Keratinocyte (primary cell): ENCODE data around the gene SPRING1. TPM values are rescaled to one million over a fixed set of nuclear protein-coding genes. Genes with fewer than 3 reads are reported as not detected.

Source experiments
- DNase-seq: peaks from one replicate; pipeline ENCODE4 v3.0.0-alpha.2; 2011; ENCODE audit warnings: low read depth, missing footprints, low spot score
- FAIRE-seq: peaks from 2 replicates; lab custom pipeline; 2011; peaks lifted over from hg19 to GRCh38; lab: Jason Lieb, UNC
- H2AFZ ChIP-seq: 2 replicates; pipeline ENCODE4 v1.6.0; 2012; ENCODE audit warnings: low read length, control low read depth, inconsistent platforms; ENCODE audit not compliant: control insufficient read depth
- H3K27ac ChIP-seq: 2 replicates; pipeline ENCODE4 v1.5.1; 2011; ENCODE audit warnings: low read length; ENCODE audit not compliant: control insufficient read depth, insufficient read depth
- H3K27me3 ChIP-seq: 3 replicates; pipeline ENCODE4 v1.6.0; 2011; ENCODE audit warnings: low read length; ENCODE audit not compliant: control insufficient read depth, insufficient read depth; ENCODE audit errors: extremely low read depth
- H3K36me3 ChIP-seq, 2 experiments: 2 replicates in 1 of 2; 3 replicates in 1 of 2; pipeline ENCODE4 v1.5.1; 2011; ENCODE audit warnings: low read length in 2 of 2, mild to moderate bottlenecking in 1 of 2; ENCODE audit not compliant: control insufficient read depth in 2 of 2, insufficient read depth in 2 of 2; ENCODE audit errors: extremely low read depth in 1 of 2
- H3K4me1 ChIP-seq: 3 replicates; pipeline ENCODE4 v1.5.1; 2011; ENCODE audit warnings: low read length; ENCODE audit not compliant: control insufficient read depth, insufficient read depth; ENCODE audit errors: extremely low read depth
- H3K4me2 ChIP-seq: 3 replicates; pipeline ENCODE4 v1.6.0; 2011; ENCODE audit warnings: low read depth, low read length; ENCODE audit not compliant: control insufficient read depth, insufficient read depth; ENCODE audit errors: extremely low read depth
- H3K4me3 ChIP-seq, 3 experiments: fragments of 200-600 bp in 1 of 3; sonication (generic) in 1 of 3; 2 replicates in 2 of 3; 3 replicates in 1 of 3; pipeline ENCODE4 v1.5.1; 2011 to 2016; ENCODE audit warnings: low read length in 3 of 3, mild to moderate bottlenecking in 3 of 3, control low read depth in 2 of 3, inconsistent platforms in 1 of 3, low read depth in 1 of 3, mixed read lengths in 1 of 3, mixed run types in 1 of 3, moderate library complexity in 1 of 3; ENCODE audit not compliant: control insufficient read depth in 2 of 3, insufficient read depth in 2 of 3; ENCODE audit errors: extremely low read depth in 1 of 3
- H3K79me2 ChIP-seq: 2 replicates; pipeline ENCODE4 v1.6.0; 2012; ENCODE audit warnings: low read length; ENCODE audit not compliant: control insufficient read depth, insufficient read depth
- H3K9ac ChIP-seq: 3 replicates; pipeline ENCODE4 v1.6.0; 2011; ENCODE audit warnings: low read length; ENCODE audit not compliant: control insufficient read depth, insufficient read depth; ENCODE audit errors: extremely low read depth
- H3K9me1 ChIP-seq: 3 replicates; pipeline ENCODE4 v1.6.0; 2011; ENCODE audit warnings: low read length; ENCODE audit not compliant: control insufficient read depth, insufficient read depth; ENCODE audit errors: extremely low read depth
- H3K9me3 ChIP-seq: 2 replicates; pipeline ENCODE4 v1.5.1; 2012; ENCODE audit warnings: low read depth, low read length; ENCODE audit not compliant: control insufficient read depth
- H4K20me1 ChIP-seq: 3 replicates; pipeline ENCODE4 v1.6.0; 2011; ENCODE audit warnings: low read length; ENCODE audit not compliant: control insufficient read depth, insufficient read depth; ENCODE audit errors: extremely low read depth
- EZH2 ChIP-seq: IDR thresholded peaks from one replicate; pipeline ENCODE4 v1.6.1; 2012; ENCODE audit warnings: inconsistent platforms, mild to moderate bottlenecking, low read length, moderate library complexity
- dilution Hi-C: fragments of 300-500 bp; cut with MboI; formaldehyde crosslinking; loops from one replicate; pipeline ENCODE4 v1.7.0; 2020; ENCODE audit warnings: low sequenced_read_pairs; ENCODE audit not compliant: extremely low pct_ligation_motif_present
- polyA plus RNA-seq, 5 experiments: library from polyadenylated mRNA; depleted of rRNA in 3 of 5; stranded (reverse) in 3 of 5; stranded (forward) in 1 of 5; unstranded in 1 of 5; fragments of >200 nt; gene quantifications; 1 replicate in 1 of 5; 2 replicates in 3 of 5; 3 replicates in 1 of 5; pipeline versions ENCODE4 v1.2.1 to v1.2.3, GENCODE V29; 2011 to 2012; ENCODE audit warnings: missing spikeins in 2 of 5, low read depth in 1 of 5, low replicate concordance in 1 of 5
- TF ChIP-seq, protein P1 (sequence below), 3 experiments: IDR thresholded peaks in 1 of 3; conservative IDR thresholded peaks in 1 of 3; optimal IDR thresholded peaks in 1 of 3; 2 replicates in 2 of 3; 3 replicates in 1 of 3; pipeline versions ENCODE3 to v1.5.1; 2011; ENCODE audit warnings: low read length in 3 of 3, mild to moderate bottlenecking in 3 of 3, moderate library complexity in 2 of 3, control low read depth in 1 of 3, inconsistent platforms in 1 of 3; ENCODE audit not compliant: insufficient read depth in 2 of 3; ENCODE audit errors: extremely low read depth in 1 of 3

The SPRING1 gene
- polyA plus RNA-seq, 1 donor (not counting 4 experiments of a cell fraction or from before 2014, with no cell fraction given) = 17.1 TPM

DNA sequence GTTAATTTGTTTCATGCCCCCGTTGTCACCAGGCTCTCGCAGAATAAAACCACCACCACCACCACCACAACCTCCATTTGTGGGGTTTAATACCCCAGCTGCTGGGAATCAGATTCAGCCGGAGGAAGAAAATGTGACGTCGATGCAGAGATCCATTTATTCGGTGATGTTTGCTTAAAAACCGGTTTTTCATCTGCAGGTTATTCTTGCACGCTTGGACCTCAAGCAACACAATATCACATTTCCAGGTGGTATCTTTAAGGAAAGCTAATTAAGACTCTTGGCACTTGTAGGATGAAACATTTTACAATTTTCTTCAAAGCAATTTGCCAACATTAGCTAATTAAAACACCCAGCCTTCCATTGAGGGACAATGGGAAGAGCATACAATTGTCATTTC is 39.8 kb downstream of the SPRING1 start:
- H3K9ac ChIP-seq = no peak overlapping the region
- H3K9me3 ChIP-seq = no peaks in the 10 kb centered on the region
- H3K4me2 ChIP-seq = no peak overlapping the region
- H3K27ac ChIP-seq = no peak overlapping the region
- DNase-seq (no peak), FAIRE-seq (no peak)
- H3K4me3 ChIP-seq = no peak overlapping the region
- no peak for TF ChIP-seq EZH2
- TF ChIP-seq, protein P1, sequence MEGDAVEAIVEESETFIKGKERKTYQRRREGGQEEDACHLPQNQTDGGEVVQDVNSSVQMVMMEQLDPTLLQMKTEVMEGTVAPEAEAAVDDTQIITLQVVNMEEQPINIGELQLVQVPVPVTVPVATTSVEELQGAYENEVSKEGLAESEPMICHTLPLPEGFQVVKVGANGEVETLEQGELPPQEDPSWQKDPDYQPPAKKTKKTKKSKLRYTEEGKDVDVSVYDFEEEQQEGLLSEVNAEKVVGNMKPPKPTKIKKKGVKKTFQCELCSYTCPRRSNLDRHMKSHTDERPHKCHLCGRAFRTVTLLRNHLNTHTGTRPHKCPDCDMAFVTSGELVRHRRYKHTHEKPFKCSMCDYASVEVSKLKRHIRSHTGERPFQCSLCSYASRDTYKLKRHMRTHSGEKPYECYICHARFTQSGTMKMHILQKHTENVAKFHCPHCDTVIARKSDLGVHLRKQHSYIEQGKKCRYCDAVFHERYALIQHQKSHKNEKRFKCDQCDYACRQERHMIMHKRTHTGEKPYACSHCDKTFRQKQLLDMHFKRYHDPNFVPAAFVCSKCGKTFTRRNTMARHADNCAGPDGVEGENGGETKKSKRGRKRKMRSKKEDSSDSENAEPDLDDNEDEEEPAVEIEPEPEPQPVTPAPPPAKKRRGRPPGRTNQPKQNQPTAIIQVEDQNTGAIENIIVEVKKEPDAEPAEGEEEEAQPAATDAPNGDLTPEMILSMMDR (optimal IDR thresholded peaks at IDR 0.05 in 1 of 3, IDR thresholded peaks at IDR 0.05 in 1 of 3, conservative IDR thresholded peaks at IDR 0.05 in 1 of 3; ENCODE audit: extremely low read depth in 1 of 3, insufficient read depth in 2 of 3, low read length in 3 of 3) = no peak
- H4K20me1 ChIP-seq = no peaks in the 10 kb centered on the region
- H3K27me3 ChIP-seq = peaks cover 28% of the 10 kb centered on the region
- H2AFZ ChIP-seq = no peak overlapping the region
- H3K36me3 ChIP-seq = no peaks in the 10 kb centered on the region
- dilution Hi-C loops = no loop called here
- H3K4me1 ChIP-seq = peaks cover 6% of the 10 kb centered on the region
- H3K79me2 ChIP-seq = no peaks in the 10 kb centered on the region
- no peaks in the 10 kb centered on the region for H3K9me1 ChIP-seq

- H4K20me1 ChIP-seq = no peaks in the 10 kb centered on the region
- no peak overlapping the region for H3K4me3 ChIP-seq
- H3K4me2 ChIP-seq = no peak overlapping the region
- FAIRE-seq = no peak
- dilution Hi-C loops = no loop called here
- TF ChIP-seq EZH2 = no peak
- TF ChIP-seq, protein P1 (optimal IDR thresholded peaks at IDR 0.05 in 1 of 3, IDR thresholded peaks at IDR 0.05 in 1 of 3, conservative IDR thresholded peaks at IDR 0.05 in 1 of 3; ENCODE audit: extremely low read depth in 1 of 3, insufficient read depth in 2 of 3, low read length in 3 of 3) = no peak
- no peak for DNase-seq
- H3K79me2 ChIP-seq = no peaks in the 10 kb centered on the region
- H3K36me3 ChIP-seq = no peaks in the 10 kb centered on the region
- no peaks in the 10 kb centered on the region for H3K9me3 ChIP-seq
- no peak overlapping the region for H3K9ac ChIP-seq
- no peaks in the 10 kb centered on the region for H3K9me1 ChIP-seq
- H3K4me1 ChIP-seq = peaks cover 6% of the 10 kb centered on the region
- peaks cover 32% of the 10 kb centered on the region for H3K27me3 ChIP-seq
- H2AFZ ChIP-seq = no peak overlapping the region
- no peak overlapping the region for H3K27ac ChIP-seq
Measured at GRCh38 chr12:116697716-116698115, 40.2 kb downstream of the SPRING1 start.
